Measurements from ENCODE around the gene MED17. TPM values are rescaled to one million over a fixed set of nuclear protein-coding genes. Genes with fewer than 3 reads are reported as not detected.

Gene MED17
- total and polyA plus RNA-seq, 10 donors = 10.4 to 41.3 (median 36.6) TPM

DNA sequence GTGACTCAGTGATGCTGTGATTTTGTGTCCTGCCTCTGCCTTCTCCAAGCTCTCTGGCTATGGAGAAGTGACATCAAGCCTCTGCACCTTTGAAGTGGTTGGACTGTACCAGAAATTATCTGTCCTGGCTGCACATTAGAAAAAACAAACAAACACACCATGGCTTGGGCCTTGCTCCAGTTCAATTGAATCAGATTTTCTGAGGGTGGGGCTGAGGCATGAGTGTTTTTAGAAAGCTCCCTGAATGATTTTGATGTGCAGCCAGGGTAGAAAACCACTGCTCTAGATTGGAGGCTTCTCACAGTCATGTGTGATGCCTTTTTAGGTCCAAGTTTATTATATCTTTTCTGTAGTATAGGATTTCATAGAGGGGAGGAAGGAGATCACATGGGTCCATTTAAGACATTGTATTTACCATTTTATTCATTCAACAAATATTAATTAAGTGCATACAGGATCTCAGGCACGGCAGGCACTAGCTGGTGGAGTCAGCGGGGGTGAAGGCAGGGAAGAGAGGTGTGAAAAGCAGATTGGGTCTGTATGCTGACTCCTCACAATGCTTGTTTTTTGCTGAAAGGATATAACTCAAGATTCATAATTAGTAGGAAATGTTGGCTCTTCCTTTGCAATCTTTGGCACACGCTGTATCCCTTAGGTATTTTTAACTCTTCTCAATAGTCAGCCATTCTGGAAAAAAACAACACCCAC lies 73.5 kb downstream of the MED17 start:
- 58 to 81% (median 72%) methylated on average over 3 of the region's 3 CpGs for WGBS, 5 donors
- Histone ChIP-seq H3K4me1 (no peaks in the 10 kb centered on the region), H3K27me3 (replicated peaks in 1 of 7) (no peaks in the 10 kb centered on the region), H3K36me3 (no peaks in the 10 kb centered on the region), H3K4me3 (no peak overlapping the region), H3K9me3 (no peaks in the 10 kb centered on the region), H3K27ac (no peak overlapping the region)
- intact Hi-C loops (cut with DNase I; ENCODE audit: low total_unique reads) = no loop called here
- no peak for DNase-seq
- no peak for TF ChIP-seq POLR2AphosphoS5 (IDR thresholded peaks at IDR 0.05)
- TF ChIP-seq POLR2A (IDR thresholded peaks at IDR 0.05) = no peak
- TF ChIP-seq, protein P1, sequence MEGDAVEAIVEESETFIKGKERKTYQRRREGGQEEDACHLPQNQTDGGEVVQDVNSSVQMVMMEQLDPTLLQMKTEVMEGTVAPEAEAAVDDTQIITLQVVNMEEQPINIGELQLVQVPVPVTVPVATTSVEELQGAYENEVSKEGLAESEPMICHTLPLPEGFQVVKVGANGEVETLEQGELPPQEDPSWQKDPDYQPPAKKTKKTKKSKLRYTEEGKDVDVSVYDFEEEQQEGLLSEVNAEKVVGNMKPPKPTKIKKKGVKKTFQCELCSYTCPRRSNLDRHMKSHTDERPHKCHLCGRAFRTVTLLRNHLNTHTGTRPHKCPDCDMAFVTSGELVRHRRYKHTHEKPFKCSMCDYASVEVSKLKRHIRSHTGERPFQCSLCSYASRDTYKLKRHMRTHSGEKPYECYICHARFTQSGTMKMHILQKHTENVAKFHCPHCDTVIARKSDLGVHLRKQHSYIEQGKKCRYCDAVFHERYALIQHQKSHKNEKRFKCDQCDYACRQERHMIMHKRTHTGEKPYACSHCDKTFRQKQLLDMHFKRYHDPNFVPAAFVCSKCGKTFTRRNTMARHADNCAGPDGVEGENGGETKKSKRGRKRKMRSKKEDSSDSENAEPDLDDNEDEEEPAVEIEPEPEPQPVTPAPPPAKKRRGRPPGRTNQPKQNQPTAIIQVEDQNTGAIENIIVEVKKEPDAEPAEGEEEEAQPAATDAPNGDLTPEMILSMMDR (IDR thresholded peaks at IDR 0.05 in 8 of 11, conservative IDR thresholded peaks at IDR 0.05 in 3 of 11) = no peak

DNA sequence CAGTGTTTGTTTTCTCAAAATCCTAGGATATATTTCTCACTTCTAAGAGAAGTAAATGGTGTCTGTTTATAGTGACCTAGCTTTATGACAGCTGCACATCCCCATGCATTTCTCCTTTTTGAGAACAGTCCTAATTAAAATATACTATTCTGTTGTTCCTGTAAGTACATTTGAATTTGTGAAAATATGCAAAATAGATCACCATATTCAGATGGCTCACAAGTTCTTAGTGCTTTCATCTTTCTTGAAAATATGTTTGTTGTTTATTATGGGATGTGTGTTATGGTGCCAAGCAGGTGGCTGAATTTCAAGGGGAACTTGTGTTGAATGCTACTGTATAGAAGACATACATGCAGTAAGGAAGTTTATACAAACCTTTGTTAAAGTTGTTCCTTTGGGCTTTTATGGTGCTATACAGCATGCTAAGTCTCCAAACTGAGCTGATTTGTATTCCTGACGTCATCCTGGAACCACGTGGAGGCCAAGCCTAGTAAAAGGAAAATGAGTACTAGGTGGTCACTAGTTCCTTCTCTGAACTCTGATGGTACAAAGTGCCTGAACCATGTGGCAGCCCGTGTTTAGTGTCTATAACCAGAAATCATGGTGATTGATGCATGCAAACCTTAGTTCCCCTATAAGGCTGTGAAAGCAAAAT lies 74.2 kb downstream of the MED17 start:
- Histone ChIP-seq H3K36me3 (no peaks in the 10 kb centered on the region), H3K4me3 (no peak overlapping the region), H3K4me1 (no peaks in the 10 kb centered on the region), H3K9me3 (no peaks in the 10 kb centered on the region), H3K27ac (no peak overlapping the region), H3K27me3 (replicated peaks in 1 of 7) (no peaks in the 10 kb centered on the region)
- WGBS, 5 donors = 44 to 61% (median 52%) methylated on average over 3 of the region's 3 CpGs
- TF ChIP-seq POLR2A (IDR thresholded peaks at IDR 0.05) (no peak), POLR2AphosphoS5 (IDR thresholded peaks at IDR 0.05) (no peak)
- TF ChIP-seq, protein P1 (IDR thresholded peaks at IDR 0.05 in 8 of 11, conservative IDR thresholded peaks at IDR 0.05 in 3 of 11) = no peak
- intact Hi-C loops (cut with DNase I; ENCODE audit: low total_unique reads) = no loop called here
- no peak for DNase-seq

DNA sequence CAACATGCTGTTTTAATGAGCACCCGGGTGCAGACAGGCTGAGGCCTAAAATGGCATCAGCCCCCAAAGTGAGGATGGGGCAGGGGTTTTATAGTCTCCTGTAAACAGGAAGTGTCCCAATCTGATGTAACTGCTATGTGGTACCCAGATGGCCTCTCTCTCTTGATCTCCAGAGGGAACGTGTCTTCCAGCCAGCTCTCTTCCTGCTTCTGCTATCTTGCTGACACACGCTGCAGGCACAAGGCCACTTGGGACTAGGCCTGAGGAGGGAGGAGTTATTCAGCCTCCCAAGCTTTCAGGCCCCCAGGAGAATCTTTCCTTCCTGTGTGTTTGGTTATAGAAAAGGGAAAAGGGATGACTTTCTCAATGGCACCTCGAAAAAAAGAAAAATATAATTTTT lies 77.7 kb downstream of the MED17 start:
- TF ChIP-seq, protein P1 (IDR thresholded peaks at IDR 0.05 in 8 of 11, conservative IDR thresholded peaks at IDR 0.05 in 3 of 11) = no peak
- TF ChIP-seq POLR2A (IDR thresholded peaks at IDR 0.05) = no peak
- no peak for TF ChIP-seq POLR2AphosphoS5 (IDR thresholded peaks at IDR 0.05)
- no peaks in the 10 kb centered on the region for H3K36me3 ChIP-seq
- intact Hi-C loops (cut with DNase I; ENCODE audit: low total_unique reads) = no loop called here
- no peaks in the 10 kb centered on the region for H3K4me1 ChIP-seq
- H3K27ac ChIP-seq = no peak overlapping the region
- H3K9me3 ChIP-seq = no peaks in the 10 kb centered on the region
- DNase-seq = no peak
- no peaks in the 10 kb centered on the region for H3K27me3 ChIP-seq (replicated peaks in 1 of 7)
- H3K4me3 ChIP-seq = no peak overlapping the region
- WGBS, 5 donors = 39 to 55% (median 49%) methylated on average over 4 of the region's 4 CpGs

Small RNA genes lying within 50 kb of the gene (small RNA-seq; reads per million reads assigned to genes)
- gene RF00019 = 0 reads per million in 4 donors
- 0 reads per million in 4 donors for gene SNORA40

Other genes with a start within 250 kb of the MED17 start
- 10 to 100 TPM; 48.1 to 74.1 (median 52.8) TPM for gene SMCO4, start 240.9 kb upstream of the MED17 start, total RNA-seq
- gene SMCO4, start 240.9 kb upstream of the MED17 start, polyA plus RNA-seq = 10 to 100 TPM; 21.8 to 71.5 (median 51.1) TPM
- 10 to 100 TPM; 13.4 to 31.5 (median 14.9) TPM for gene CEP295, start 122.6 kb upstream of the MED17 start, total RNA-seq
- gene CEP295, start 122.6 kb upstream of the MED17 start, polyA plus RNA-seq = 10 to 100 TPM in 1 of 3 donors, 1 to 10 TPM in 2; 7.7 to 10.1 (median 8.2) TPM
- gene TAF1D, start 42.8 kb upstream of the MED17 start, total RNA-seq = 100 to 1,000 TPM in 6 of 7 donors, 10 to 100 TPM in 1; 99.4 to 244 (median 115) TPM
- 100 to 1,000 TPM; 127 to 174 (median 140) TPM for gene TAF1D, start 42.8 kb upstream of the MED17 start, polyA plus RNA-seq
- 10 to 100 TPM; 22.5 to 36.3 (median 28.7) TPM for gene C11orf54, start 42.6 kb upstream of the MED17 start, total RNA-seq
- gene C11orf54, start 42.6 kb upstream of the MED17 start, polyA plus RNA-seq = 10 to 100 TPM; 10.5 to 14.4 (median 10.8) TPM
- gene VSTM5, start 66.3 kb downstream of the MED17 start, total RNA-seq = not detected
- not detected for gene VSTM5, start 66.3 kb downstream of the MED17 start, polyA plus RNA-seq
- gene HEPHL1, start 237.1 kb downstream of the MED17 start, total RNA-seq = not detected
- not detected for gene HEPHL1, start 237.1 kb downstream of the MED17 start, polyA plus RNA-seq